ENCODE data around the gene KIF2C. TPM values are rescaled to one million over a fixed set of nuclear protein-coding genes. Genes with fewer than 3 reads are reported as not detected.

Gene KIF2C
- total RNA-seq, 1 donor from 2014 or later = 12.9 TPM

- Mint-ChIP-seq H3K4me3 (ENCODE audit: unreplicated experiment) (no peak overlapping the region), H3K27ac (ENCODE audit: unreplicated experiment) (no peak overlapping the region), H3K27me3 (ENCODE audit: unreplicated experiment) (peaks cover 14% of the 10 kb centered on the region), H3K36me3 (ENCODE audit: low read depth, unreplicated experiment) (peaks cover 4% of the 10 kb centered on the region), H3K9me3 (ENCODE audit: unreplicated experiment) (no peaks in the 10 kb centered on the region), H3K4me1 (ENCODE audit: unreplicated experiment) (peaks cover 8% of the 10 kb centered on the region)
- peak; percentile 100 for TF ChIP-seq CTCF (IDR thresholded peaks at IDR 0.05; ENCODE audit: unreplicated experiment)
- DNase-seq (ENCODE audit: low spot score) = peak; percentile 82
Measured at GRCh38 chr1:44786138-44786840, 46.7 kb downstream of the KIF2C start.

- Mint-ChIP-seq H3K36me3 (ENCODE audit: low read depth, unreplicated experiment) (no peaks in the 10 kb centered on the region), H3K27ac (ENCODE audit: unreplicated experiment) (no peak overlapping the region), H3K9me3 (ENCODE audit: unreplicated experiment) (no peaks in the 10 kb centered on the region), H3K4me1 (ENCODE audit: unreplicated experiment) (peaks cover 8% of the 10 kb centered on the region), H3K4me3 (ENCODE audit: unreplicated experiment) (no peak overlapping the region), H3K27me3 (ENCODE audit: unreplicated experiment) (peaks cover 16% of the 10 kb centered on the region)
- no peak for DNase-seq (ENCODE audit: low spot score)
- no peak for TF ChIP-seq CTCF (IDR thresholded peaks at IDR 0.05; ENCODE audit: unreplicated experiment)
Measured at GRCh38 chr1:44786841-44787426, 47.3 kb downstream of the KIF2C start.

GRCh38 chr1:44787506-44787905 lies 47.9 kb downstream of the KIF2C start:
- Mint-ChIP-seq H3K27me3 (ENCODE audit: unreplicated experiment) (peaks cover 16% of the 10 kb centered on the region), H3K9me3 (ENCODE audit: unreplicated experiment) (no peaks in the 10 kb centered on the region), H3K4me1 (ENCODE audit: unreplicated experiment) (peaks cover 8% of the 10 kb centered on the region), H3K27ac (ENCODE audit: unreplicated experiment) (no peak overlapping the region), H3K4me3 (ENCODE audit: unreplicated experiment) (no peak overlapping the region), H3K36me3 (ENCODE audit: low read depth, unreplicated experiment) (no peaks in the 10 kb centered on the region)
- TF ChIP-seq CTCF (IDR thresholded peaks at IDR 0.05; ENCODE audit: unreplicated experiment) = no peak
- no peak for DNase-seq (ENCODE audit: low spot score)

GRCh38 chr1:44788120-44788860 lies 48.7 kb downstream of the KIF2C start, which contains the start of gene BEST4:
Gene BEST4, minus strand, starts transcription at chr1:44788170. Its CDS starts 465 bp downstream, at chr1:44787705.
- DNase-seq (ENCODE audit: low spot score) = no peak
- H3K36me3 Mint-ChIP-seq (ENCODE audit: low read depth, unreplicated experiment) = no peaks in the 10 kb centered on the region
- peaks cover 15% of the 10 kb centered on the region for H3K27me3 Mint-ChIP-seq (ENCODE audit: unreplicated experiment)
- TF ChIP-seq CTCF (IDR thresholded peaks at IDR 0.05; ENCODE audit: unreplicated experiment) = no peak
- no peak within 1 kb of the TSS for H3K27ac Mint-ChIP-seq (ENCODE audit: unreplicated experiment)
- H3K9me3 Mint-ChIP-seq (ENCODE audit: unreplicated experiment) = no peaks in the 10 kb centered on the region
- peaks cover 8% of the 10 kb centered on the region for H3K4me1 Mint-ChIP-seq (ENCODE audit: unreplicated experiment)
- no peak within 1 kb of the TSS for H3K4me3 Mint-ChIP-seq (ENCODE audit: unreplicated experiment)

Data from endothelial cell (in vitro differentiated cells).